Spleen (tissue), 7 donors: ENCODE data around the gene CNTNAP2.

Source experiments
- POLR2AphosphoS5 ChIP-seq, 3 donors: sonication (generic); formaldehyde crosslinking; IDR thresholded peaks; one replicate each; pipeline ENCODE4 v1.5.1; 2017; ENCODE audit warnings: antibody characterized with exemption in 3 of 3
- TF ChIP-seq, protein P1 (sequence below), 11 experiments: fragments of 200-600 bp in 7 of 11; fragments of 450-650 bp in 4 of 11; sonication (generic) in 4 of 11; IDR thresholded peaks in 8 of 11; conservative IDR thresholded peaks in 3 of 11; 1 replicate in 7 of 11; 2 replicates in 4 of 11; pipeline versions ENCODE4 v1.4.0 to v1.8.0; 2016 to 2021; ENCODE audit warnings: antibody characterized with exemption in 11 of 11, inconsistent platforms in 4 of 11, mild to moderate bottlenecking in 1 of 11
- donor health status: DM: no; HTN: no; CAD: no; lungs with moderate emphysema.
- donor health status: DM: no; HTN: no; CAD: no.
- donor health status: DM: no; HTN: no; CAD: no.

DNA sequence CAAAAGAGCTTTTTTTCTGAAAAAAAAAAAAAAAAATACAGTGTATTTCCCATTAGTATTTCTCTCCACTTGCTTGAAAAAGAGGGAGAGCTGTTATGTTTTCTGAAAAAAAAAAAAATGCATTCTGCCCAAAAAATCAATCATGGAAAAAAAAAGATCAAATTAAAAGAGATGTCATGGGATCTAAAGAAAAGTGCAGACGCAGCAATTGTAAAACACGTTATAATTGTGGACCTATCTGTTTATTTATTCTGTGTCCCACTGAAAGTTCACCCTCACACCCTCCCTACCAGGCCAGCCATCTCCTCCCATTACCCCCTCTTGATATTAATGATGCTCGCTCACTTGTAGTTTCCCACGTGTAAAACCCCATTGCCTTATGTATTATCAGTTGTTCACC lies 1800.0 kb downstream of the CNTNAP2 start:
- no peak for TF ChIP-seq POLR2AphosphoS5 (IDR thresholded peaks at IDR 0.05)
- TF ChIP-seq, protein P1, sequence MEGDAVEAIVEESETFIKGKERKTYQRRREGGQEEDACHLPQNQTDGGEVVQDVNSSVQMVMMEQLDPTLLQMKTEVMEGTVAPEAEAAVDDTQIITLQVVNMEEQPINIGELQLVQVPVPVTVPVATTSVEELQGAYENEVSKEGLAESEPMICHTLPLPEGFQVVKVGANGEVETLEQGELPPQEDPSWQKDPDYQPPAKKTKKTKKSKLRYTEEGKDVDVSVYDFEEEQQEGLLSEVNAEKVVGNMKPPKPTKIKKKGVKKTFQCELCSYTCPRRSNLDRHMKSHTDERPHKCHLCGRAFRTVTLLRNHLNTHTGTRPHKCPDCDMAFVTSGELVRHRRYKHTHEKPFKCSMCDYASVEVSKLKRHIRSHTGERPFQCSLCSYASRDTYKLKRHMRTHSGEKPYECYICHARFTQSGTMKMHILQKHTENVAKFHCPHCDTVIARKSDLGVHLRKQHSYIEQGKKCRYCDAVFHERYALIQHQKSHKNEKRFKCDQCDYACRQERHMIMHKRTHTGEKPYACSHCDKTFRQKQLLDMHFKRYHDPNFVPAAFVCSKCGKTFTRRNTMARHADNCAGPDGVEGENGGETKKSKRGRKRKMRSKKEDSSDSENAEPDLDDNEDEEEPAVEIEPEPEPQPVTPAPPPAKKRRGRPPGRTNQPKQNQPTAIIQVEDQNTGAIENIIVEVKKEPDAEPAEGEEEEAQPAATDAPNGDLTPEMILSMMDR (IDR thresholded peaks at IDR 0.05 in 8 of 11, conservative IDR thresholded peaks at IDR 0.05 in 3 of 11): no peak
